Measurements from ENCODE around the gene SMIM34. TPM values are rescaled to one million over a fixed set of nuclear protein-coding genes. Genes with fewer than 3 reads are reported as not detected.
"Not testable (repeated sequence)": the region's sequence is repeated elsewhere in the genome, so short reads cannot be mapped to it uniquely, and the experiment has no call there.

Gene SMIM34
- not detected for polyA plus RNA-seq (2013, experiment 1 of 2; ENCODE audit: insufficient read length)
- polyA plus RNA-seq (2013, experiment 2 of 2; ENCODE audit: insufficient read length): not detected

- not testable (repeated sequence) for DNase-seq
Measured at GRCh38 chr21:34423805-34424204, at the start of gene SMIM34. SMIM34 (minus strand) TSS chr21:34423951; CDS start chr21:34423839, 112 bp downstream.

GRCh38 chr21:34467333-34467732, 43.6 kb upstream of the SMIM34 start:
- not testable (repeated sequence) for DNase-seq

- not testable (repeated sequence) for DNase-seq
Measured at GRCh38 chr21:34459426-34459825, 35.7 kb upstream of the SMIM34 start.

GRCh38 chr21:34458266-34458665, 34.5 kb upstream of the SMIM34 start:
- DNase-seq: not testable (repeated sequence)

- DNase-seq: not testable (repeated sequence)
Measured at GRCh38 chr21:34456180-34456579, 32.4 kb upstream of the SMIM34 start.

GRCh38 chr21:34455628-34456027, 31.9 kb upstream of the SMIM34 start:
- DNase-seq: not testable (repeated sequence)

GRCh38 chr21:34447018-34447417, 23.3 kb upstream of the SMIM34 start:
- not testable (repeated sequence) for DNase-seq

GRCh38 chr21:34443486-34443885, 19.7 kb upstream of the SMIM34 start:
- not testable (repeated sequence) for DNase-seq

- not testable (repeated sequence) for DNase-seq
Measured at GRCh38 chr21:34429710-34430109, 6.0 kb upstream of the SMIM34 start.

GRCh38 chr21:34428441-34428840, 4.7 kb upstream of the SMIM34 start:
- DNase-seq: not testable (repeated sequence)

- not testable (repeated sequence) for DNase-seq
Measured at GRCh38 chr21:34427339-34427738, 3.6 kb upstream of the SMIM34 start.

- DNase-seq: not testable (repeated sequence)
Measured at GRCh38 chr21:34417448-34418077, 6.2 kb downstream of the SMIM34 start.

- DNase-seq: not testable (repeated sequence)
Measured at GRCh38 chr21:34407294-34407693, 16.5 kb downstream of the SMIM34 start.

GRCh38 chr21:34406676-34407075, 17.1 kb downstream of the SMIM34 start:
- DNase-seq: not testable (repeated sequence)

GRCh38 chr21:34406102-34406501, 17.6 kb downstream of the SMIM34 start:
- DNase-seq: not testable (repeated sequence)

GRCh38 chr21:34405686-34406085, 18.1 kb downstream of the SMIM34 start:
- DNase-seq: not testable (repeated sequence)

GRCh38 chr21:34404742-34405141, 19.0 kb downstream of the SMIM34 start:
- not testable (repeated sequence) for DNase-seq

GRCh38 chr21:34400522-34400921, 23.2 kb downstream of the SMIM34 start:
- DNase-seq: not testable (repeated sequence)

GRCh38 chr21:34383724-34384415, 39.9 kb downstream of the SMIM34 start:
- not testable (repeated sequence) for DNase-seq

- not testable (repeated sequence) for DNase-seq
Measured at GRCh38 chr21:34383138-34383537, 40.6 kb downstream of the SMIM34 start.

GRCh38 chr21:34375619-34375972, 48.2 kb downstream of the SMIM34 start:
- DNase-seq: not testable (repeated sequence)

GRCh38 chr21:34374940-34375618, 48.7 kb downstream of the SMIM34 start, which contains the start of gene SMIM11:
SMIM11 (plus strand) TSS chr21:34375507; CDS start chr21:34379505, 3,998 bp downstream.
- not testable (repeated sequence) for DNase-seq

GRCh38 chr21:34374462-34374861, 49.3 kb downstream of the SMIM34 start:
- not testable (repeated sequence) for DNase-seq

All from fibroblast of skin of back (primary cell).